GM06990 (cell line): ENCODE measurements around the gene TOP1.

Experiments used
- DNase-seq: peaks from one replicate; pipeline ENCODE4 v3.0.0-alpha.2; 2011; ENCODE audit not compliant: insufficient read length; ENCODE audit errors: extremely low read depth
- H3K27me3 ChIP-seq: replicated peaks from 2 replicates; pipeline ENCODE4 v1.6.0; 2011; ENCODE audit warnings: low read length; ENCODE audit not compliant: control insufficient read depth, insufficient read depth
- H3K36me3 ChIP-seq: 2 replicates; pipeline ENCODE4 v1.5.1; 2011; ENCODE audit warnings: low read length; ENCODE audit not compliant: control insufficient read depth, insufficient read depth
- H3K4me3 ChIP-seq: replicated peaks from 2 replicates; pipeline ENCODE4 v1.5.1; 2011; ENCODE audit warnings: low read depth, mild to moderate bottlenecking, control low read depth, low read length
- TF ChIP-seq, protein P1 (sequence below): IDR thresholded peaks from 2 replicates; pipeline ENCODE4 v1.5.1; 2011; ENCODE audit warnings: low read length, control low read depth, mild to moderate bottlenecking, inconsistent platforms; ENCODE audit not compliant: insufficient read depth, poor library complexity, severe bottlenecking

The TOP1 gene

DNA sequence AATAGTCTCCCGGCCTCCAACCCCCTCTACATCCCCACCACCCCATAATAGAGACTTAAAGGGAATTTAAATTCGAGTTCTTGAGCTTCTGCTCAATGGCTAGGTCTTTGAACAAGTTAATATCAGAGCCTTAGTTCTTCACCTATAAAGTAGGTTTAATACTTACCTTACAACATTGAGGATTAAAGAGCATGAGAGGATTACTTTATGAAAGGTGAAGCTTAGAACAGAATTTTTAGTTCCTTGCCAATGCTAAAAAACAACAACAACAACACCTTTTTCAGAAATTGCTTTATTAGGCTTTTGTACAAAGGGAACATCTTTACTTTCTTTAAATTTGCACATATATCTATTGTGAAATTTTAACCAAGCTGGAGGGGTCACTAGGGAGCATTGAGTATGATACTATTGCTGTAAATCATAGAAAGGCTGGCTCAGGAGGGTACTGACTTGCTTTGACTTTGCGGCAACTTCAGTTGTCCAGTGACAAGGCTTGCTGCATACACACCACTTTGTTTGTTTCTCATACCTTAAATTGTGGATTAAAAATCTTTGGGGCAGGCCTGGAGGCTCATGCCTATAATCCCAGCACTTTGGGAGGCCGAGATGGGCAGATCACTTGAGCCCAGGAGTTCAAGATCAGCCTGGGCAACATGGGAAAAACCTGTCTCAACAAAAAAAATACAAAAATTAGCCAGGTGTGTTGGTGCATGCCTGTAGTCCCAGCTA, 9.7 kb downstream of the TOP1 start:
- no peaks in the 10 kb centered on the region for H3K27me3 ChIP-seq
- no peak for DNase-seq
- H3K36me3 ChIP-seq: 0 out of 2 replicates have a peak, but pooled peaks cover 1% of the 10 kb centered on the region
- H3K4me3 ChIP-seq: no peak overlapping the region
- TF ChIP-seq, protein P1, sequence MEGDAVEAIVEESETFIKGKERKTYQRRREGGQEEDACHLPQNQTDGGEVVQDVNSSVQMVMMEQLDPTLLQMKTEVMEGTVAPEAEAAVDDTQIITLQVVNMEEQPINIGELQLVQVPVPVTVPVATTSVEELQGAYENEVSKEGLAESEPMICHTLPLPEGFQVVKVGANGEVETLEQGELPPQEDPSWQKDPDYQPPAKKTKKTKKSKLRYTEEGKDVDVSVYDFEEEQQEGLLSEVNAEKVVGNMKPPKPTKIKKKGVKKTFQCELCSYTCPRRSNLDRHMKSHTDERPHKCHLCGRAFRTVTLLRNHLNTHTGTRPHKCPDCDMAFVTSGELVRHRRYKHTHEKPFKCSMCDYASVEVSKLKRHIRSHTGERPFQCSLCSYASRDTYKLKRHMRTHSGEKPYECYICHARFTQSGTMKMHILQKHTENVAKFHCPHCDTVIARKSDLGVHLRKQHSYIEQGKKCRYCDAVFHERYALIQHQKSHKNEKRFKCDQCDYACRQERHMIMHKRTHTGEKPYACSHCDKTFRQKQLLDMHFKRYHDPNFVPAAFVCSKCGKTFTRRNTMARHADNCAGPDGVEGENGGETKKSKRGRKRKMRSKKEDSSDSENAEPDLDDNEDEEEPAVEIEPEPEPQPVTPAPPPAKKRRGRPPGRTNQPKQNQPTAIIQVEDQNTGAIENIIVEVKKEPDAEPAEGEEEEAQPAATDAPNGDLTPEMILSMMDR: no peak

DNA sequence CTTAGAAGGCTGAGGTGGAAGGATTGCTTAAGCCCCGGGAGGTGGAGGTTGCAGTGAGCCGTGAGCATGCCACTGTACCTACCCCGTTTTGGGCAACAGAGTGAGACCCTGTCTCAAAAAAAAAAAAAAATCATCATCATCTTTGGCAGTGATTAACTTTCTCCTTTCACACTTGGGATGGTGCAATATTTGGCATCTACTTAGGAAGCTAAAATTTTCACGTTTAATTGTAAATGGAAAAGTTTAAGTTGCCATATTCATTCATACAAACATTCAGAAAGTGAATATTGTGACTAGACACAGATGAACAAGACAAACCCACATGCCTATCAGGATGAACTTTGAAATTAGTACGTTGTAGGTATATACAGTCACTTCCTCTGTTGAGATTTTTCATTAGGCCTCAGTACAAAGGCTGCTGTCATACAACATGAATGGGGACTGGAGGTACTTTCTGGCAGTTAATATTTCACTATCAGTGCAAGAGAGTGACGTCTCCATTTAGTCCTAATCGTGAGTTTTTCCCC, 10.3 kb downstream of the TOP1 start:
- H3K36me3 ChIP-seq: 0 out of 2 replicates have a peak, but pooled peaks cover 3% of the 10 kb centered on the region
- H3K4me3 ChIP-seq: no peak overlapping the region
- TF ChIP-seq, protein P1: no peak
- no peaks in the 10 kb centered on the region for H3K27me3 ChIP-seq
- DNase-seq: no peak

- TF ChIP-seq, protein P1: no peak
- Histone ChIP-seq H3K27me3 (no peaks in the 10 kb centered on the region), H3K36me3 (0 out of 2 replicates have a peak, but pooled peaks cover 3% of the 10 kb centered on the region), H3K4me3 (no peak overlapping the region)
- DNase-seq: no peak
Measured at GRCh38 chr20:41040855-41041254, 12.2 kb downstream of the TOP1 start.

GRCh38 chr20:41041693-41042092, 13.1 kb downstream of the TOP1 start:
- H3K4me3 ChIP-seq: no peak overlapping the region
- TF ChIP-seq, protein P1: no peak
- H3K36me3 ChIP-seq: 0 out of 2 replicates have a peak, but pooled peaks cover 3% of the 10 kb centered on the region
- no peak for DNase-seq
- H3K27me3 ChIP-seq: no peaks in the 10 kb centered on the region

- no peak overlapping the region for H3K4me3 ChIP-seq
- H3K36me3 ChIP-seq: 0 out of 2 replicates have a peak, but pooled peaks cover 3% of the 10 kb centered on the region
- no peak for DNase-seq
- no peaks in the 10 kb centered on the region for H3K27me3 ChIP-seq
- TF ChIP-seq, protein P1: no peak
Measured at GRCh38 chr20:41044409-41045062, 15.9 kb downstream of the TOP1 start.
